ENCODE results near the gene COL13A1. TPM values are rescaled to one million over a fixed set of nuclear protein-coding genes. Genes with fewer than 3 reads are reported as not detected.

Gene COL13A1
- total and polyA plus RNA-seq, 7 experiments from 2014 or later: 0.88 TPM; not detected in 6

- no peak for DNase-seq
- peaks cover 0 to 24% (median 8%) of the 10 kb centered on the region in 11 donors for H3K9me3 Mint-ChIP-seq
- Histone ChIP-seq H3K4me3 (ENCODE audit: low read length) (no peak overlapping the region), H3K36me3 (ENCODE audit: control insufficient read depth in 2 of 3, insufficient read depth in 3 of 3, low read length in 3 of 3) (no peaks in the 10 kb centered on the region), H3K27me3 (ENCODE audit: control insufficient read depth in 2 of 2, insufficient read depth in 2 of 2, low read length in 2 of 2) (no peaks in the 10 kb centered on the region), H3K9me3 (ENCODE audit: control insufficient read depth in 2 of 3, low read length in 3 of 3) (no peaks in the 10 kb centered on the region), H3K27ac (ENCODE audit: low read depth, low read length) (no peak overlapping the region), H3K4me1 (ENCODE audit: control insufficient read depth in 2 of 2, insufficient read depth in 2 of 2, low read length in 2 of 2) (no peaks in the 10 kb centered on the region)
- ChIA-PET CTCF (no interaction called here), POLR2A (no interaction called here)
- H3K27me3 Mint-ChIP-seq: peaks cover 32 to 51% (median 44%) of the 10 kb centered on the region in 5 donors
- H3K4me1 Mint-ChIP-seq: peaks cover 0 to 7% (median 0%) of the 10 kb centered on the region in 7 donors
- intact Hi-C loops (cut with micrococcal nuclease): no loop called here
- no peak for ATAC-seq
- H3K27ac Mint-ChIP-seq: no peak overlapping the region
- peaks cover 0 to 9% (median 0%) of the 10 kb centered on the region in 5 donors for H3K36me3 Mint-ChIP-seq
- H3K4me3 Mint-ChIP-seq: no peak overlapping the region
Observed at GRCh38 chr10:69973678-69974077, 172.0 kb downstream of the COL13A1 start.

GRCh38 chr10:69974551-69975155 lies 172.9 kb downstream of the COL13A1 start:
- Histone ChIP-seq H3K9me3 (ENCODE audit: control insufficient read depth in 2 of 3, low read length in 3 of 3) (peaks cover 0 to 2% (median 0%) of the 10 kb centered on the region in 3 experiments), H3K4me3 (ENCODE audit: low read length) (no peak overlapping the region), H3K4me1 (ENCODE audit: control insufficient read depth in 2 of 2, insufficient read depth in 2 of 2, low read length in 2 of 2) (no peaks in the 10 kb centered on the region), H3K27ac (ENCODE audit: low read depth, low read length) (no peak overlapping the region), H3K27me3 (ENCODE audit: control insufficient read depth in 2 of 2, insufficient read depth in 2 of 2, low read length in 2 of 2) (no peaks in the 10 kb centered on the region), H3K36me3 (ENCODE audit: control insufficient read depth in 2 of 3, insufficient read depth in 3 of 3, low read length in 3 of 3) (no peaks in the 10 kb centered on the region)
- Mint-ChIP-seq H3K9me3 (peaks cover 0 to 34% (median 9%) of the 10 kb centered on the region in 11 donors), H3K4me3 (no peak overlapping the region), H3K27me3 (peaks cover 32 to 56% (median 44%) of the 10 kb centered on the region in 5 donors), H3K36me3 (peaks cover 0 to 9% (median 0%) of the 10 kb centered on the region in 5 donors), H3K27ac (no peak overlapping the region), H3K4me1 (peaks cover 0 to 7% (median 0%) of the 10 kb centered on the region in 7 donors)
- intact Hi-C loops (cut with micrococcal nuclease): no loop called here
- ChIA-PET POLR2A (no interaction called here), CTCF (no interaction called here)
- ATAC-seq (no peak), DNase-seq (no peak)

GRCh38 chr10:69976795-69977546 lies 175.3 kb downstream of the COL13A1 start:
- ATAC-seq (no peak), DNase-seq (no peak)
- Histone ChIP-seq H3K36me3 (ENCODE audit: control insufficient read depth in 2 of 3, insufficient read depth in 3 of 3, low read length in 3 of 3) (no peaks in the 10 kb centered on the region), H3K27ac (ENCODE audit: low read depth, low read length) (no peak overlapping the region), H3K27me3 (ENCODE audit: control insufficient read depth in 2 of 2, insufficient read depth in 2 of 2, low read length in 2 of 2) (no peaks in the 10 kb centered on the region), H3K4me1 (ENCODE audit: control insufficient read depth in 2 of 2, insufficient read depth in 2 of 2, low read length in 2 of 2) (no peaks in the 10 kb centered on the region), H3K4me3 (ENCODE audit: low read length) (no peak overlapping the region), H3K9me3 (ENCODE audit: control insufficient read depth in 2 of 3, low read length in 3 of 3) (peaks cover 0 to 19% (median 0%) of the 10 kb centered on the region in 3 experiments)
- Mint-ChIP-seq H3K27me3 (peaks cover 34 to 71% (median 43%) of the 10 kb centered on the region in 5 donors), H3K27ac (no peak overlapping the region), H3K4me1 (peaks cover 0 to 7% (median 0%) of the 10 kb centered on the region in 7 donors), H3K4me3 (no peak overlapping the region), H3K36me3 (peaks cover 0 to 19% (median 3%) of the 10 kb centered on the region in 5 donors), H3K9me3 (peaks cover 0 to 57% (median 26%) of the 10 kb centered on the region in 11 donors)
- ChIA-PET CTCF (interaction anchor here (1.5 kb wide), 1 partner anchor 19 kb away, joined by 3 read pairs; no protein-coding TSS in a partner anchor), POLR2A (no interaction called here)
- intact Hi-C loops (cut with micrococcal nuclease): no loop called here

GRCh38 chr10:69979174-69979573 lies 177.5 kb downstream of the COL13A1 start:
- no peak overlapping the region for H3K4me3 ChIP-seq (ENCODE audit: low read length)
- CTCF ChIA-PET: no interaction called here
- POLR2A ChIA-PET: no interaction called here
- no peaks in the 10 kb centered on the region for H3K27me3 ChIP-seq (ENCODE audit: control insufficient read depth in 2 of 2, insufficient read depth in 2 of 2, low read length in 2 of 2)
- DNase-seq: no peak
- H3K4me3 Mint-ChIP-seq: no peak overlapping the region
- H3K4me1 Mint-ChIP-seq: peaks cover 0 to 7% (median 0%) of the 10 kb centered on the region in 7 donors
- ATAC-seq: no peak
- peaks cover 32 to 76% (median 49%) of the 10 kb centered on the region in 5 donors for H3K27me3 Mint-ChIP-seq
- peaks cover 0 to 21% (median 0%) of the 10 kb centered on the region in 3 experiments for H3K9me3 ChIP-seq (ENCODE audit: control insufficient read depth in 2 of 3, low read length in 3 of 3)
- H3K4me1 ChIP-seq (ENCODE audit: control insufficient read depth in 2 of 2, insufficient read depth in 2 of 2, low read length in 2 of 2): no peaks in the 10 kb centered on the region
- peaks cover 0 to 19% (median 5%) of the 10 kb centered on the region in 5 donors for H3K36me3 Mint-ChIP-seq
- H3K27ac Mint-ChIP-seq: no peak overlapping the region
- no peaks in the 10 kb centered on the region for H3K36me3 ChIP-seq (ENCODE audit: control insufficient read depth in 2 of 3, insufficient read depth in 3 of 3, low read length in 3 of 3)
- H3K9me3 Mint-ChIP-seq: peaks cover 0 to 66% (median 30%) of the 10 kb centered on the region in 11 donors
- intact Hi-C loops (cut with micrococcal nuclease): no loop called here
- no peak overlapping the region for H3K27ac ChIP-seq (ENCODE audit: low read depth, low read length)

GRCh38 chr10:69980672-69981071 lies 179.0 kb downstream of the COL13A1 start:
- Mint-ChIP-seq H3K27ac (no peak overlapping the region), H3K9me3 (peaks cover 0 to 66% (median 30%) of the 10 kb centered on the region in 11 donors), H3K36me3 (peaks cover 0 to 19% (median 5%) of the 10 kb centered on the region in 5 donors), H3K4me3 (no peak overlapping the region), H3K4me1 (peaks cover 0 to 7% (median 0%) of the 10 kb centered on the region in 7 donors), H3K27me3 (peaks cover 18 to 72% (median 44%) of the 10 kb centered on the region in 5 donors)
- no peak for ATAC-seq
- ChIA-PET CTCF (no interaction called here), POLR2A (no interaction called here)
- Histone ChIP-seq H3K4me3 (ENCODE audit: low read length) (no peak overlapping the region), H3K27ac (ENCODE audit: low read depth, low read length) (no peak overlapping the region), H3K27me3 (ENCODE audit: control insufficient read depth in 2 of 2, insufficient read depth in 2 of 2, low read length in 2 of 2) (no peaks in the 10 kb centered on the region), H3K4me1 (ENCODE audit: control insufficient read depth in 2 of 2, insufficient read depth in 2 of 2, low read length in 2 of 2) (no peaks in the 10 kb centered on the region), H3K36me3 (ENCODE audit: control insufficient read depth in 2 of 3, insufficient read depth in 3 of 3, low read length in 3 of 3) (no peaks in the 10 kb centered on the region), H3K9me3 (ENCODE audit: control insufficient read depth in 2 of 3, low read length in 3 of 3) (peaks cover 0 to 21% (median 0%) of the 10 kb centered on the region in 3 experiments)
- DNase-seq: no peak
- intact Hi-C loops (cut with micrococcal nuclease): no loop called here

- no peak for ATAC-seq
- Histone ChIP-seq H3K4me3 (ENCODE audit: low read length) (no peak overlapping the region), H3K27ac (ENCODE audit: low read depth, low read length) (no peak overlapping the region), H3K36me3 (ENCODE audit: control insufficient read depth in 2 of 3, insufficient read depth in 3 of 3, low read length in 3 of 3) (no peaks in the 10 kb centered on the region), H3K9me3 (ENCODE audit: control insufficient read depth in 2 of 3, low read length in 3 of 3) (no peaks in the 10 kb centered on the region), H3K27me3 (ENCODE audit: control insufficient read depth in 2 of 2, insufficient read depth in 2 of 2, low read length in 2 of 2) (no peaks in the 10 kb centered on the region), H3K4me1 (ENCODE audit: control insufficient read depth in 2 of 2, insufficient read depth in 2 of 2, low read length in 2 of 2) (no peaks in the 10 kb centered on the region)
- no peaks in the 10 kb centered on the region for H3K36me3 Mint-ChIP-seq
- no peaks in the 10 kb centered on the region for H3K4me1 Mint-ChIP-seq
- peaks cover 5 to 26% (median 17%) of the 10 kb centered on the region in 5 donors for H3K27me3 Mint-ChIP-seq
- intact Hi-C loops (cut with micrococcal nuclease): no loop called here
- no peak overlapping the region for H3K4me3 Mint-ChIP-seq
- no peak for DNase-seq
- CTCF ChIA-PET: no interaction called here
- POLR2A ChIA-PET: interaction anchor here (0.7 kb wide), 1 partner anchor 753 kb away, joined by 3 read pairs; no protein-coding TSS in a partner anchor
- no peak overlapping the region for H3K27ac Mint-ChIP-seq
- peaks cover 0 to 3% (median 0%) of the 10 kb centered on the region in 11 donors for H3K9me3 Mint-ChIP-seq
Observed at GRCh38 chr10:69988094-69988493, 186.4 kb downstream of the COL13A1 start.
